WTC11 (cell line): ENCODE results near the gene WEE1. TPM values are rescaled to one million over a fixed set of nuclear protein-coding genes. Genes with fewer than 3 reads are reported as not detected.
A peak's percentile ranks its signal among the peaks of the same experiment; 100 is the strongest.

Experiments used
- ATAC-seq: fragments of 200-7000 bp; cut with Tn5 transposase; 2 replicates; pipeline ENCODE4 v1.10.0; 2021; ENCODE audit warnings: mild to moderate bottlenecking, moderate library complexity
- CTCF ChIA-PET: fragments of 300-600 bp; sonication (Branson Sonifier 250); formaldehyde crosslinking; loops from one replicate; lab custom pipeline; 2021; ENCODE audit warnings: antibody characterized with exemption; lab: Charles Lee
- POLR2A ChIA-PET: fragments of 350-600 bp; sonication (Branson Sonifier 250); formaldehyde crosslinking; loops from one replicate; lab custom pipeline; 2021; ENCODE audit warnings: antibody characterized with exemption; lab: Charles Lee
- DNase-seq: peaks from one replicate; pipeline ENCODE4 v3.0.0; 2021; ENCODE audit warnings: low spot score
- H3K27ac Mint-ChIP-seq: 2 replicates; pipeline ENCODE4 v1.8.0; 2021; ENCODE audit warnings: mixed read lengths
- H3K27me3 Mint-ChIP-seq: 2 replicates; pipeline ENCODE4 v1.8.0; 2021; ENCODE audit warnings: low read depth, mild to moderate bottlenecking, moderate library complexity, mixed read lengths
- H3K36me3 Mint-ChIP-seq: 2 replicates; pipeline ENCODE4 v1.8.0; 2021; ENCODE audit warnings: mixed read lengths
- H3K4me1 Mint-ChIP-seq: 2 replicates; pipeline ENCODE4 v1.8.0; 2022; ENCODE audit warnings: mixed read lengths
- H3K4me3 Mint-ChIP-seq: 2 replicates; pipeline ENCODE4 v1.8.0; 2021; ENCODE audit warnings: mild to moderate bottlenecking, moderate library complexity, mixed read lengths
- H3K9me3 Mint-ChIP-seq: 2 replicates; pipeline ENCODE4 v1.8.0; 2021; ENCODE audit warnings: mixed read lengths
- AFF4 ChIP-seq: sonication (generic); formaldehyde crosslinking; IDR thresholded peaks from 2 replicates; pipeline ENCODE4 v1.8.1; 2023; ENCODE audit warnings: mild to moderate bottlenecking, missing genetic modification reagents, borderline replicate concordance
- ATF1 ChIP-seq: sonication (generic); formaldehyde crosslinking; IDR thresholded peaks from 2 replicates; pipeline ENCODE4 v1.8.1; 2023; ENCODE audit warnings: mild to moderate bottlenecking, moderate library complexity, missing genetic modification reagents
- ATF2 ChIP-seq: sonication (generic); formaldehyde crosslinking; IDR thresholded peaks from 2 replicates; pipeline ENCODE4 v1.8.1; 2022; ENCODE audit warnings: low read depth, missing genetic modification reagents, borderline replicate concordance
- CBFB ChIP-seq: sonication (generic); formaldehyde crosslinking; IDR thresholded peaks from 2 replicates; pipeline ENCODE4 v1.8.1; 2022; ENCODE audit warnings: mild to moderate bottlenecking, low read depth, missing genetic modification reagents
- CDX4 ChIP-seq: fragments of 250-450 bp; sonication (Bioruptor Pico); IDR thresholded peaks from 2 replicates; pipeline ENCODE4 v1.9.0; 2021; ENCODE audit warnings: moderate library complexity, mild to moderate bottlenecking, inconsistent platforms, borderline replicate concordance
- E2F4 ChIP-seq: sonication (generic); formaldehyde crosslinking; IDR thresholded peaks from 2 replicates; pipeline ENCODE4 v1.8.1; 2022; ENCODE audit warnings: low read depth, mild to moderate bottlenecking, moderate library complexity, missing genetic modification reagents, borderline replicate concordance
- EMX1 ChIP-seq: fragments of 250-450 bp; sonication (Bioruptor Pico); IDR thresholded peaks from 2 replicates; pipeline ENCODE4 v1.8.0; 2021; ENCODE audit warnings: mild to moderate bottlenecking
- ETV6 ChIP-seq: sonication (generic); formaldehyde crosslinking; IDR thresholded peaks from 2 replicates; pipeline ENCODE4 v1.8.1; 2022; ENCODE audit warnings: mild to moderate bottlenecking, missing genetic modification reagents
- FOXJ3 ChIP-seq: sonication (generic); formaldehyde crosslinking; IDR thresholded peaks from 2 replicates; pipeline ENCODE4 v1.9.0; 2021; ENCODE audit warnings: missing genetic modification reagents, mild to moderate bottlenecking, borderline replicate concordance
- JUN ChIP-seq: sonication (generic); formaldehyde crosslinking; IDR thresholded peaks from 2 replicates; pipeline ENCODE4 v1.8.0; 2023; ENCODE audit warnings: mild to moderate bottlenecking, missing genetic modification reagents
- MYBL2 ChIP-seq: sonication (generic); formaldehyde crosslinking; IDR thresholded peaks from 2 replicates; pipeline ENCODE4 v1.8.1; 2023; ENCODE audit warnings: mild to moderate bottlenecking, moderate library complexity, missing genetic modification reagents
- NFE2L1 ChIP-seq: sonication (generic); formaldehyde crosslinking; IDR thresholded peaks from 2 replicates; pipeline ENCODE4 v1.8.1; 2023; ENCODE audit warnings: missing genetic modification reagents
- NR1H2 ChIP-seq: sonication (generic); formaldehyde crosslinking; IDR thresholded peaks from 2 replicates; pipeline ENCODE4 v1.9.0; 2021; ENCODE audit warnings: mild to moderate bottlenecking, moderate library complexity, missing genetic modification reagents
- RELA ChIP-seq: sonication (generic); formaldehyde crosslinking; IDR thresholded peaks from 2 replicates; pipeline ENCODE4 v1.8.1; 2022; ENCODE audit warnings: missing genetic modification reagents, mild to moderate bottlenecking, borderline replicate concordance
- SMAD3 ChIP-seq: sonication (generic); formaldehyde crosslinking; IDR thresholded peaks from 2 replicates; pipeline ENCODE4 v1.8.0; 2022; ENCODE audit warnings: missing genetic modification reagents, mild to moderate bottlenecking, borderline replicate concordance
- SP1 ChIP-seq: sonication (generic); formaldehyde crosslinking; conservative IDR thresholded peaks from 2 replicates; pipeline ENCODE4 v1.8.1; 2022; ENCODE audit warnings: missing genetic modification reagents
- ZBTB21 ChIP-seq: sonication (generic); formaldehyde crosslinking; IDR thresholded peaks from 2 replicates; pipeline ENCODE4 v1.8.1; 2023; ENCODE audit warnings: mild to moderate bottlenecking, missing genetic modification reagents, borderline replicate concordance
- ZBTB43 ChIP-seq: sonication (generic); formaldehyde crosslinking; IDR thresholded peaks from 2 replicates; pipeline ENCODE4 v1.8.1; 2023; ENCODE audit warnings: mild to moderate bottlenecking, missing genetic modification reagents
- ZNF138 ChIP-seq: sonication (generic); formaldehyde crosslinking; conservative IDR thresholded peaks from 2 replicates; pipeline ENCODE4 v1.8.1; 2022; ENCODE audit warnings: mild to moderate bottlenecking, moderate library complexity, missing genetic modification reagents
- total RNA-seq: library from RNA; stranded (reverse); gene quantifications from 3 replicates; pipeline ENCODE4 v1.2.3, GENCODE V29; 2021
- TF ChIP-seq, protein P1 (sequence below): sonication (generic); formaldehyde crosslinking; IDR thresholded peaks from 2 replicates; pipeline ENCODE4 v1.8.0; 2023; ENCODE audit warnings: mild to moderate bottlenecking, missing genetic modification reagents
- TF ChIP-seq, protein P2 (sequence below): sonication (generic); formaldehyde crosslinking; IDR thresholded peaks from 2 replicates; pipeline ENCODE4 v1.8.0; 2022; ENCODE audit warnings: mild to moderate bottlenecking, missing genetic modification reagents
- TF ChIP-seq, protein P3 (sequence below): sonication (generic); formaldehyde crosslinking; conservative IDR thresholded peaks from 2 replicates; pipeline ENCODE4 v1.8.1; 2022; ENCODE audit warnings: mild to moderate bottlenecking, missing genetic modification reagents

Gene WEE1
- total RNA-seq, 1 experiment from 2014 or later, result 109 TPM

GRCh38 chr11:9613830-9614762 lies 40.6 kb downstream of the WEE1 start:
- peak overlapping the region; percentile 94 for H3K27ac Mint-ChIP-seq
- peaks cover 27% of the 10 kb centered on the region for H3K4me1 Mint-ChIP-seq
- H3K36me3 Mint-ChIP-seq, result peaks cover 6% of the 10 kb centered on the region
- ATAC-seq (peak; percentile 81), DNase-seq (peak; percentile 82)
- peak overlapping the region; percentile 79 for H3K4me3 Mint-ChIP-seq
- CTCF ChIA-PET, result interaction anchor here (0.5 to 3.0 kb wide), 35 partner anchors 8 to 765 kb away, joined by 3 to 45 read pairs (median 5); partner anchors contain the start of genes SWAP70, WEE1 and ZNF143
- H3K9me3 Mint-ChIP-seq, result peaks cover 11% of the 10 kb centered on the region
- POLR2A ChIA-PET, result interaction anchor here (0.6 to 2.6 kb wide), 4 partner anchors 13 to 122 kb away, joined by 3 to 18 read pairs (median 4); partner anchors contain the start of gene WEE1
- H3K27me3 Mint-ChIP-seq, result no peaks in the 10 kb centered on the region
- TF ChIP-seq JUN (CRISPR knock-in tag) (no peak), ETV6 (CRISPR knock-in tag) (0 out of 2 replicates have a peak, but pooled peaks have one; percentile 19), EMX1 (CRISPR knock-in tag) (no peak), E2F4 (no peak), MYBL2 (CRISPR knock-in tag) (peak; percentile 26; the same call in 1 of the 2 replicates), ZBTB21 (CRISPR knock-in tag) (0 out of 2 replicates have a peak, but pooled peaks have one; percentile 64), ZBTB43 (no peak), SP1 (0 out of 2 replicates have a peak, but pooled peaks have one; percentile 49), NFE2L1 (no peak), FOXJ3 (CRISPR knock-in tag) (no peak), ATF1 (CRISPR knock-in tag) (no peak), AFF4 (CRISPR knock-in tag) (no peak), RELA (CRISPR knock-in tag) (no peak), NR1H2 (no peak), CDX4 (CRISPR knock-in tag) (no peak), ATF2 (CRISPR knock-in tag) (no peak), ZNF138 (CRISPR knock-in tag) (no peak), SMAD3 (CRISPR knock-in tag) (no peak), CBFB (CRISPR knock-in tag) (no peak)
- TF ChIP-seq, protein P1, sequence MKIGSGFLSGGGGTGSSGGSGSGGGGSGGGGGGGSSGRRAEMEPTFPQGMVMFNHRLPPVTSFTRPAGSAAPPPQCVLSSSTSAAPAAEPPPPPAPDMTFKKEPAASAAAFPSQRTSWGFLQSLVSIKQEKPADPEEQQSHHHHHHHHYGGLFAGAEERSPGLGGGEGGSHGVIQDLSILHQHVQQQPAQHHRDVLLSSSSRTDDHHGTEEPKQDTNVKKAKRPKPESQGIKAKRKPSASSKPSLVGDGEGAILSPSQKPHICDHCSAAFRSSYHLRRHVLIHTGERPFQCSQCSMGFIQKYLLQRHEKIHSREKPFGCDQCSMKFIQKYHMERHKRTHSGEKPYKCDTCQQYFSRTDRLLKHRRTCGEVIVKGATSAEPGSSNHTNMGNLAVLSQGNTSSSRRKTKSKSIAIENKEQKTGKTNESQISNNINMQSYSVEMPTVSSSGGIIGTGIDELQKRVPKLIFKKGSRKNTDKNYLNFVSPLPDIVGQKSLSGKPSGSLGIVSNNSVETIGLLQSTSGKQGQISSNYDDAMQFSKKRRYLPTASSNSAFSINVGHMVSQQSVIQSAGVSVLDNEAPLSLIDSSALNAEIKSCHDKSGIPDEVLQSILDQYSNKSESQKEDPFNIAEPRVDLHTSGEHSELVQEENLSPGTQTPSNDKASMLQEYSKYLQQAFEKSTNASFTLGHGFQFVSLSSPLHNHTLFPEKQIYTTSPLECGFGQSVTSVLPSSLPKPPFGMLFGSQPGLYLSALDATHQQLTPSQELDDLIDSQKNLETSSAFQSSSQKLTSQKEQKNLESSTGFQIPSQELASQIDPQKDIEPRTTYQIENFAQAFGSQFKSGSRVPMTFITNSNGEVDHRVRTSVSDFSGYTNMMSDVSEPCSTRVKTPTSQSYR (CRISPR knock-in tag), result peak; percentile 47; the same call in 1 of the 2 replicates
- TF ChIP-seq, protein P2, sequence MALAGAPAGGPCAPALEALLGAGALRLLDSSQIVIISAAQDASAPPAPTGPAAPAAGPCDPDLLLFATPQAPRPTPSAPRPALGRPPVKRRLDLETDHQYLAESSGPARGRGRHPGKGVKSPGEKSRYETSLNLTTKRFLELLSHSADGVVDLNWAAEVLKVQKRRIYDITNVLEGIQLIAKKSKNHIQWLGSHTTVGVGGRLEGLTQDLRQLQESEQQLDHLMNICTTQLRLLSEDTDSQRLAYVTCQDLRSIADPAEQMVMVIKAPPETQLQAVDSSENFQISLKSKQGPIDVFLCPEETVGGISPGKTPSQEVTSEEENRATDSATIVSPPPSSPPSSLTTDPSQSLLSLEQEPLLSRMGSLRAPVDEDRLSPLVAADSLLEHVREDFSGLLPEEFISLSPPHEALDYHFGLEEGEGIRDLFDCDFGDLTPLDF (CRISPR knock-in tag), result no peak
- TF ChIP-seq, protein P3, sequence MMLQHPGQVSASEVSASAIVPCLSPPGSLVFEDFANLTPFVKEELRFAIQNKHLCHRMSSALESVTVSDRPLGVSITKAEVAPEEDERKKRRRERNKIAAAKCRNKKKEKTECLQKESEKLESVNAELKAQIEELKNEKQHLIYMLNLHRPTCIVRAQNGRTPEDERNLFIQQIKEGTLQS (CRISPR knock-in tag), result no peak
